8988T (cell line): ENCODE measurements around the gene SAMD4A.
A peak's percentile ranks its signal among the peaks of the same experiment; 100 is the strongest.

ENCODE experiments used
- DNase-seq: peaks from one replicate; pipeline ENCODE4 v3.0.0; 2011

The SAMD4A gene

GRCh38 chr14:54566410-54567223 is at the start of gene SAMD4A:
Gene SAMD4A, plus strand, starts transcription at chr14:54567128. Its CDS starts 789 bp downstream, at chr14:54567917.
- peak; percentile 66 for DNase-seq

DNA sequence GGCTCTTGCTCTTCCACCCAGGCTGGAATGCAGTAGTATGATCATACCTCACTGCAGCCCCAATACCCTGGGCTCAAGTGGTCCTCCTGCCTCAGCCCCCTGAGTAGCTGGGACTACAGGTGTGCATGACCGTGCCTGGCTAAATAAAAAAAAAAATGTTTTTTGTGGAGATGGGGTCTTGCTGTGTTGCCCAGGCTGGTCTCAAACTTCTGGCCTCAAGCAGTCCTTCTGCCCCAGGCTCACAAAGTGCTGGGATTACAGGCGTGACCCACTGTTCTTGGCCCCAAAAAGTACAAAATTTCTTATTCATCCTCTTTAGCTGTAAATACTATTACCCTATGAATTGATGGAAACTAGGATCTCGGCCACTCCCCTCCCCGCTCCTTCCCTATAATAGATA is 42.5 kb upstream of the SAMD4A start:
- DNase-seq = no peak

DNA sequence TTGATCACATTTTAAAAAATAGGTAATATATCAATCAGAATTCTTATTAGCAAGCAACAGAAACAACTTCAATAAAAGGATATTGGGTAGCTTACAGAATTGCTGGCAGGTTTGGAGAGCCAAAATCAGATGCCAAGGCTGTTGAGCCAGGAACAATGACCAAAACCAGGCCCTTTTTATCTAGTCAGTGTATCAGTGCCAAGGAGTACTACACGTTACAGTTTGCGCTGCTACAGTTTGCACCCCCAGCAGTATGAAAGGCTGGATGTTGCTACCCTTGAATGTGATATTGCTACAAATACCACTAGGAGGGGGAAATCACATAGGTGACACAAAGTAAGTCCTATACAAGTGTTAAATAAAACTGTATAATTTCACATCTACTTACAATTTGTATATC is 38.0 kb upstream of the SAMD4A start:
- no peak for DNase-seq

DNA sequence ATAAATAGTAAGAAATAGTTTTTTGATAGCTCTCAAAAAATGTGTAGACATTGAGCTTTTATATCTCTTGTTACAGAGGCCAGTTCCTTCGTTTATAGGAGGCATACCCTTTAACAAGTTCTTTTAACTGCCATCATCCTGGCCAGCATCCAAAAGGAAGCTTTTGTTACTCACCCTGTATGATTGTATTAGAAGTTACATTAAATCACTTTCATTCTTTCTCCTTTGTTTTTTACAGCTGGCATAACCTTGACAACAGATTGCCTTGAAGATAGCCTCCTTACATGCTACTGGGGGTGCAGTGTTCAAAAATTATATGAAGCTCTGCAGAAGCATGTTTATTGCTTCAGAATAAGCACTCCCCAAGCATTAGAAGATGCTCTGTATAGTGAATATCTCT is 37.1 kb upstream of the SAMD4A start:
- DNase-seq = no peak

DNA sequence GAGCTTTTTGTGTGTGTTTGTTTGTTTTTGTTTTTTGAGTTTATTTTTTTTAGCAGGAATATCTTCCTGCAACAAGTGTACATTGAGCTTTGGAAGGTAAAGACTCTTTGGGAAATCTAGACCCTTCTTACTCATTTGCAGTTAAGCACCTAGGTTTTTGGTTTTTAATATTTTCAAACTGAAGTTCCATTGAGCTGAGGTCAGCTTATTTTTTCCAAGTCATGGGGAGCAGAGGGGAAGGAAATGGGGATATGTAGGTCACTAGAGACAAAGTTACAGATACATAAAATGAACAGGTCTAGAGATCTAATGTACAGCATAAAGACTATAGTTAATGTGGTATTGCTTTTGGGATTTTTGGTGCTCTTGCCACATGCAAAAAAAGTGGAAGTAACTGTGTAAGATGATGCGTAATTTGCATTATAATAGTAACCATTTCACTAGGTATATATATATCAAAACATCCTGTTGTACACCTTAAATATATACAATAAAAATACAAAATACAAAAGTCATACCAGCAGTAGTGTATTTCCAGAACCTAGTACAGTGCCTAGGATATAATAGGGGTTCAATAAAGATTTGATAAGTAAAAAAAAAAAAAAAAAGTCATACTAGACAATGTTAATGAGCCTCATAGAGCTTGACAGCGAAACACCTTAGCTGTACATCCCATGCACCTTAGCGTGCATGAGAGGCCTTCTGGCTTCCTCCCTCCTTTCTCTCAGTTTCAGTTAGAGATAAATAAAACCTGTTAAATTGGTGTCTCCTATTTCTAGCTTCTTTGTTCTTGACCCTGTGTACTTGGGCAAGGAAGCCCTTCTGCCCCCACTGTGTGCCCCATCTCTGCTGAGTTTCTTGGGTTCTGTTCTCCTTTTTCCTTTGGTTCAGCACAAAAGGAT is 34.6 kb upstream of the SAMD4A start:
- DNase-seq = no peak

- DNase-seq = no peak
Observed at GRCh38 chr14:54533100-54533499, 33.8 kb upstream of the SAMD4A start.

- DNase-seq = no peak
Observed at GRCh38 chr14:54535126-54535525, 31.8 kb upstream of the SAMD4A start.

DNA sequence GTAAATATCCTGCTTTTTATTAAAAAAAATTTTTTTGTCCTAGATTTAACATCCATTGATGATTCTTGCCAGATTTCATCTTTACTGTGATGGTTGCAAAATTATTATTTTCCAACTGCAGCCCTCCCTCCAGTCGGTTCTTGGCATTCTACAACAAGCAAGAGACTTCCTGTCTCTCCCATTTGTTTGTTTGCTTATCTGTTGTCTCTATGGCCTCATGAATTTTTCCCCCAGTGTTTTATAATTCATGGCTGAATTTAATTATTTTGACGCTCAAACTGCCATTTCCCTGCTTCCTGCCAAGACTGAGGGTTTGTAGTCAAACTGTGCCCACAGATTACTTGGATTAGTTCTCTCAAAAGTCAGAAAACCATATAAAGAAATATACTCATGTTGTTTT is 31.3 kb upstream of the SAMD4A start:
- no peak for DNase-seq

GRCh38 chr14:54537651-54538050 is 29.3 kb upstream of the SAMD4A start:
- no peak for DNase-seq

GRCh38 chr14:54538055-54538454 is 28.9 kb upstream of the SAMD4A start:
- no peak for DNase-seq

GRCh38 chr14:54547583-54547982 is 19.3 kb upstream of the SAMD4A start:
- DNase-seq = no peak

GRCh38 chr14:54548491-54548890 is 18.4 kb upstream of the SAMD4A start:
- no peak for DNase-seq

DNA sequence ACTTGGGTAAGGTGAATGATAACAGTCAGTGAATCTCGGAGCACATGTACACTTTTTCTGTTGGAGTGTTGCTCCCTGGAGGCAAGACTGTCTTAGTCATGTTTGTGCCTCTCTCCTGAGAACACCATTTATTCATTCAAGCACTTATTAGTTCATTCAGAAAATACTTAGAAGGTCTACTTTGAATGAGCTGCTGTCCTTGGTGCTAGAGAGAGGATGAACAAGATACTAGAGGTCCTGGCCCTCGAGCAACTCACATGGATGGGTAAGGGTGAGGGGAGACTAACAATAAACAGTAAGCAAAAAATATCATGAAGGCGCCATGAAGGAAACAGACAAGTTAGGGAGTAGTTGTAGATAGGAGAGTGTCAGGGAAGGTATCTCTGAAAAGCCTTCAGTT is 17.1 kb upstream of the SAMD4A start:
- DNase-seq = no peak

DNA sequence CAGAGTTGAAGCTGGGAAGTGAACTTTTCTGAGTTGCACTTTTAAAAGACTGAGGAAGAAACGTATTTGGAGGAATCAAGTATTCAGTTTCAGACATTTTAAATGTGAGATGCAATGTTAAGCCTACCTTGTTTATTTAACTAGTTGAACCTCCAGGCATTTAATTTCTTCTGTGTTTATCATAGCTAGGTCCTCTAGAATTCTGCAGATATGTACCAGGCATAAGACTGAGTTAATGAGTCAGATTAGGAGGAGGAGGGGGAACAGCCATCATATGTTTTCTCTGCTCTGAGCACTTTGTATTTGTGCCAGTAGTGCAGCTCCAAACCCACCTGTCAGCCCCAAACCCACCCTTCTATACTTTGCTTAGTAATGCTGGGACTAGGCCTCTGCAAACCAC is 16.4 kb upstream of the SAMD4A start:
- no peak for DNase-seq

DNA sequence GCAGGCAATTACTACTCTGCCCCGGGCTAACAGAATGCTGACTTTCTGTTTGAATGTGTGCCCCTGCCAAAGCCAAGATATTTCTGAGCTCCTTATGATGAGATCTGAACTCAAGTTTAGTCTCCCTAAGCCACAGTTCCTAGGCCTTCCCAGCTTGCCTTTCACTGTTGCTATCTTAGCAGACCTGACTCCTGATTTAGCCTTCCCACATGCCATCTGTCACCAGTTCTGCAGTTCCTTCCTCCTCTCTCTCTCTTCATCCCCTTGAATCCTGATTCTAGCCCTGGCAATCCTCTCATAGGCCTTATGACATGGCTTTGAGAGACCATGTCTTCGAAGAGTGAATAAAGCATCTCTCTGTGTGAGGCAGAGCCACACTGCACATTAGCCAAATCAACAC is 12.5 kb upstream of the SAMD4A start:
- DNase-seq = no peak

DNA sequence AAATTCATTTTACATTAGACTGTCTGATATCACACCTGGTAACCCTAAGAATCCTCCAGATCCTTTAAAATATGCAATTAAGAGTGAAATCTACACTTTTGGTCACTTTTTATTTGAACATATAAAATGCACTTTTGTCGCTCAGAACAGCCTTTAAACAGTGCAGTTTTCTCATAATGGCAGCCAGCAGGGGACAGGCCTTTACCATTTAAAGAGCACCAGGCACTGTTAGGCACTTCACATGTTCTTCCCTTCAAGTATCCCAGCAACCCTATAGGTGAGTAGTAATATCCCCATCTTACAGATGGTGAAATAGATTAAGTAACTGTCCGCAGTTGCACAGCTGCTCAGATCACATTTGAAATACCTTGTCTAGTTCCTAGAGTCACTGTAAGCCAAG is 11.3 kb upstream of the SAMD4A start:
- DNase-seq = no peak

DNA sequence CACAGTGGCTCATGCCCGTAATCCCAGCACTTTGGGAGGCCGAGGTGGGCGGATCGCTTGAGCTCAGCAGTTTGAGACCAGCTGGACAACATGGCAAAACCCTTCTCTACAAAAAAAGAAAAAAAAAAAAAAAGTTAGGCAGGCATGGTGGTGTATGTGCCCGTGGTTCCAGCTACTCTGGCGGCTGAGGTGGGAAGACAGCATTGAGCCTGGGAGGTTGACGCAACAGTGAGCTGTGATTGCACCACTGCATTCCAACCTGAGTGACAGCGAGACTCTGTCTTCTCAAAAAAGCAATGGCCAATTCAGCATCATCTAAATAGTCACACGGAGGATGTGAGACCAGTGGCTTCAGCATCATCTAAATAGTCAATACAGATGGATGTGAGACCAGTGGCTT is 10.4 kb upstream of the SAMD4A start:
- DNase-seq = no peak

DNA sequence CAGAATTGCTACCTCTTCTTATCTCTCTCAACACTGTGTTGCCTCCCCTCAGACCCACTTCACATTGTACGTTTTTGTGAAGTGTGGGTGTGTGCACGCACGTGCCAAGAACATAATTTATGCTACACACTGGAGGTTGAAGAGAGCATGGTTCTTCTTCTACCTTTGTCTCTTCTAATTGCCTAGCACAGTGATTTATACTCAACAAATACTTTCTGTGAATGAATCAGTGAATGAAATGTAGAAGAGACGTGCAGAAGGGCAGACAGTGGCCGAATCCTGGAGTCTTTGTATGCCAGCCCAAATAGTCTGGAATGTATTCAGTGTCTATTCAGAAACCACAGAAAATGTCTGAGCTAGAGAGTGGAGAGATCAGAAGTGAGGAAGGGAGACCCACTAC is 4.6 kb upstream of the SAMD4A start:
- no peak for DNase-seq

DNA sequence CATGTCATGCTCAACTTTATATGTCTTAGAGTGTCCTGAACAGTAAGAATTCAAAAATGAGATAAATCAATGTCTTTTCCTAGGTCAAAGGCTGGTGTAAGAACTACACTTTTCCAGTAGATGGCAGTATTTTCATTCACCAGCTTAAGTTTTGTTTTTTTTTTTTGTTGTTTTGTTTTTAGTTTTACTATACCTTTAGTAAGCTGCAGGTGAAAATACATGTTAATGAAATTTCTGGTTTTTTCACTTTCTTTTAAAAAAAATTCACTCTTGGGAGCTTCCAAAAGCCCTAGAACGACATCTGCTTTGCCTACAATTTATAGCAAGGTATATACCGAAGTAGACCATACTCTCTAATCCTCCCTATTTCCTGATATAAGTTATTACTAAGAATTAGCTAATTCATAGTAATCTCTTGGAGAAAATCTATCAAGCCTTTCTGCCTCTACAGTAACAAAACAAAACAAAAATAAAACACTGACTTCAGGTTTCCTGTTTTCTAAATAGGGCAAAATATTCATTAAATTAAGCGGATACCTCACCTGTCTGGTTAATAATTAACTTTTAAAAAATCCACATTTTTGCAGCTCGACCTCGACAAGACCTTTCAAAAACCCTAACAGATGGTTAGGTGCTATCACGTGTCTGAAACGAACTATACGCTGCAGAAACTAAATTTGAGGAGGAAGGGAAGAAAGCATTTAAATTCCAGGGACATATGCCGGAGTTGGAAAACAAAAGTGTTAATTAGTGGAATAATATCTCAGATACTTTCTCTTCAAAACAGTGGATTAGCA is 2.7 kb upstream of the SAMD4A start:
- DNase-seq = no peak

DNA sequence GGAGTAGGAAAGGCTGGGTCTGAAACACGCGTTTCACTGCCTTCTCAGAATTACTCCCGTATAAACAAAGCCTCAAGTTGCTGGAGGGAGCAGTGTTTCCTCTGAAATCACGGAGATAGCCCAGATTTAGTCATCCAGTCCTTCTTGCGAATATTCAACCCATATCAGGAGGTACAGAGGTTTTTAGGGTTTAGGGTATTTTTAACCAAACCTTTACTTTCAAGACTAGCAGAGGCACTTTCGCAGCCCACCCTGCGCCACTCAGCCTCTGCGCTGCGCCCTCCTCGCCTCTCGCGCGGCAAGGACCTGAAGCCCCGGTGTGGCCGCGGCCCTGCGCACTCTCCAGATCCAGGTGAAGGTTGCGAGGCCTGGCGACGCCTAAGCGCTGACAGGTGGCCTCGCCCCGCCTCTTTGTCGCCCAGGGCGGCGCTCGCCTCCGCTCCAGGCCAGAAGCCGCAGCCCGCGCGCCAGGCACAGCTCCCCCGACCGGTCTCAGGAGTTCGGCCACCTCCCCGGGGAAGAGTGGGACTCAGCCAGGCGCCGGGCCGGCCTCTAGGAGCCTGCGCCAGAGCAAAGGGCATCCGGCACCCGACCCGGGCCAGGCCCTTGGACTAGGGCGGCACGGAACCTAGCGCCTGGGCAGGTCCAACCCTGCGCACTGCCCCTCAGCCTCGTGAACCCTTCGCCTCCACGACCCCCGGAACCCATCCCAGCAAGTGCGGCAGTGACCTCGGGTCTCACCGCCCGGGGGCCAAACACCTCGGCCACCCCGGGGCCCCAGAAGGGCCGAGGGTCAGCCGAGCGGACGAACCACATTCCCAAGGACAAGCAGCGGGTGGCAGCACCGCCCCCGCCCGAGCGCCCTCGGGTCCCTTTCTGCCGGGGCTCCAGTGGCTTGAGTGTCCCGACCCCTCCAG is 1.8 kb upstream of the SAMD4A start:
- DNase-seq = peak; percentile 68

- DNase-seq = peak; percentile 88
Observed at GRCh38 chr14:54565785-54566409, 1.0 kb upstream of the SAMD4A start.

GRCh38 chr14:54567224-54567638 is 303 bp downstream of the SAMD4A start:
- peak; percentile 50 for DNase-seq
